HG02840 (cell line): ENCODE data around the gene MED13.
"Not testable (repeated sequence)": the region's sequence is repeated elsewhere in the genome, so short reads cannot be mapped to it uniquely, and the experiment has no call there.

ENCODE experiments used
- ATAC-seq: cut with Tn5 transposase; IDR thresholded peaks from one replicate; pipeline ENCODE4 v1.9.1; 2021; ENCODE audit warnings: mild to moderate bottlenecking, moderate library complexity, moderate number of reproducible peaks; ENCODE audit not compliant: unreplicated experiment, low FRiP score

The MED13 gene

DNA sequence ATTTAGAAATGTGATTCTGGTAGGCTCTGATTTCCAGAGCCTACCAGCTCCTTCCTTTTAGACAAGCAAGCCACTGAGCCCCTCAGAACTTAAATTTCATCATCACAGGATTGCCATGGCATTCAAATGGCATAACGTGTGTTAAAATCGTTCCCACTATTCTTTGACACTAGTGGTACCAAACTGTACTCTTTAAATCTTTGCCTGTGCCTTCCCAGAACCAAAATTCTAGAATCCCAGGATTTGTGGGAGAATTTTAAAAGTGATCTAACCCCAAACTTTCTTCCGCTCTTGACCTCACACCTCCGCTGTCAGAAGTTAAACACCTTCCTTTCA is 137.0 kb downstream of the MED13 start:
- no peak for ATAC-seq

- ATAC-seq: peak; percentile 79
Observed at GRCh38 chr17:61927208-61928100, 137.6 kb downstream of the MED13 start, which contains the start of gene INTS2. Gene INTS2 (minus strand): TSS chr17:61927982. CDS start chr17:61926644, 1,338 bp downstream.

- ATAC-seq: no peak
Observed at GRCh38 chr17:61926826-61927207, 138.3 kb downstream of the MED13 start.

DNA sequence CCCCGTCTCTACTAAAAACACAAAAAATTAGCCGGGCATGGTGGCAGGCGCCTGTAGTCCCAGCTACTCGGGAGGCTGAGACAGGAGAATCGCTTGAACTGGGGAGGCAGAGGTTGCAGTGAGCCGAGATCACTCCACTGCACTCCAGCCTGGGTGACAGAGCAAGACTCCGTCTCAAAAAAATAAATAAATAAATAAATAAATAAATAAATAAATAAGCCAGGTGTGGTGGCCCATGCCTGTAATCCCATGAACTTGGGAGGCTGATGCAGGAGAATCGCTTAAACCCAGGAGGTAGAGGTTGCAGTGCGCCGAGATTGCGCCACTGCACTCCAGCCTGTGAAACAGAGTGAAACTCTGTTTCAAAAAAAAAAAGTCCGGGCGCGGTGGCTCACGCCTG is 149.9 kb downstream of the MED13 start:
- ATAC-seq: not testable (repeated sequence)

DNA sequence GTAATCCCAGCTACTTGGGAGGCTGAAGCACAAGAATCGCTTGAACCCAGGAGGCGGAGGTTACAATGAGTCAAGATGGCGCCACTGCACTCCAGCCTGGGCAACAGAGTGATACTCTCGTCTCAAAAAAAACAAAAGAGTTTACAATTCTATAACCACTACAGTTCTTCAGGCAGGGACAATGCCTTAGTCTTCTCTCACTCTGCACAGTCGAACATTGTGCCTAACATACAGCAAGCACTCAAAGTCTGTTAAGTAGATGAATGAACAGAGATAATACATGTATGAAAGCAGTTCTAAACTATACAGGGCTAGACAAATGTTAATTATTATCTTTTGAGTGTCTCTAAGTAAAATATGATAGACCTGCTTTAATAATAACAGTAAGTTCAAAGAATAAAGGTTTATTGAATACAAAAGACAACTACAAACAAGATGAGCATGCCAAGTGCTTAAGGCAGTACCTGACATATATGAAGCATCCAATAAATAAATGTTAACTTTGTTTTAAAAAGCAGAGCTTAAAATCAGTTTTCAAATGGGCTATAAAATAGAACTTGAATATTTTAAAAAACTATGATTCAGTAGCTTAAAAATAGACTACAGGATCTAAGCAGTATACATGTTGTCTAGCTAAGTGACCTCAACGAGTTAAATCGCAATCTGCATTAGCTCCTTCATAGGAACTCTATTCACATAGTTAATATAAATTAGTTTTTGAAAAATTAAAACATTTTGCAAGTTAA is 156.6 kb downstream of the MED13 start:
- no peak for ATAC-seq

DNA sequence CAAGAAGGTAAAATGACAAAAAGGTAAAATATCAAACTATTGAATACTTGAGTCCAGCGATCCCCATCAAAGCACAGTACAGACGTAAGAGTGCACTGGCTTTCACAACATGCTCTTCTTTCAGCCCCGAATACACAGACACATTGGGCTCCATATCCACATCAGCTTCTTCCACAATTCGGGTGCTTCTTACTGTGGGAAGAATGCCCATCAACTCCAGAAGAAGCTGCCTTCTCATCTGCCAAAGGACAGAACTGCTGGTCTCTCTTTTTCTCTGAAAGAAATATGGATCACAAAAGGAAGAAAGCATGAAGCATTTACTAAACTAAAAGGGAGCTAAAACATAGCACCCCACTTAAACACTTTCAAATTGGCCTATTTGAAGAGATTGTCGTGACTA is 157.7 kb downstream of the MED13 start:
- no peak for ATAC-seq

DNA sequence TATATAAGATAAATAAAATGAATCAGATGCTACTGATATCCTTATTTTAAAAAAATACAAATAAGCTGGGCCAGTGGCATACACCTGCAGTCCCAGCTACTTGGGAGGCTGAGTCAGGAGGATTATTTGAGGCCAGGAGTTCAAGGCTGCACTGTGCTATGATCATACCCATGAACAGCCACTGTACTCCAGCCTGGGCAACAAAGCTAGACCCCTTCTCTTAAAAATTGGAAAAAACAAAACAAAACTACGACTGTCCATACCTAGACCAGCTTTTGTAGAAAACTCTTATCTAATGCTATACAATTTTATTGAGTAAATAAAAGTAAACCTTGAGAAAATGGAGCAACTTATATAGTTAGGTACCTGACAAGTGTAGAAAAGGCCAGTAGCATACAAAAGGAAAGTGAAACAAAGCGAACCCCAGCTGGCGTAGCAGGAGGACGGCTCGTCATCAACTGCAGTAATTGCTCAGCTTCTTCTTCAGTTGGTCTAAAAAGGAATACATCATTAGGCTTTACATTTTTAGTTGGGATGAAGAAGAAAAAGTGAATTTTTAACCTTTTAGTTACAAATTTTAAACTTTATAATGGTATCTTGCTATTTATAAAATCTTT is 160.9 kb downstream of the MED13 start:
- ATAC-seq: no peak

GRCh38 chr17:61903251-61903650 is 161.8 kb downstream of the MED13 start:
- no peak for ATAC-seq

DNA sequence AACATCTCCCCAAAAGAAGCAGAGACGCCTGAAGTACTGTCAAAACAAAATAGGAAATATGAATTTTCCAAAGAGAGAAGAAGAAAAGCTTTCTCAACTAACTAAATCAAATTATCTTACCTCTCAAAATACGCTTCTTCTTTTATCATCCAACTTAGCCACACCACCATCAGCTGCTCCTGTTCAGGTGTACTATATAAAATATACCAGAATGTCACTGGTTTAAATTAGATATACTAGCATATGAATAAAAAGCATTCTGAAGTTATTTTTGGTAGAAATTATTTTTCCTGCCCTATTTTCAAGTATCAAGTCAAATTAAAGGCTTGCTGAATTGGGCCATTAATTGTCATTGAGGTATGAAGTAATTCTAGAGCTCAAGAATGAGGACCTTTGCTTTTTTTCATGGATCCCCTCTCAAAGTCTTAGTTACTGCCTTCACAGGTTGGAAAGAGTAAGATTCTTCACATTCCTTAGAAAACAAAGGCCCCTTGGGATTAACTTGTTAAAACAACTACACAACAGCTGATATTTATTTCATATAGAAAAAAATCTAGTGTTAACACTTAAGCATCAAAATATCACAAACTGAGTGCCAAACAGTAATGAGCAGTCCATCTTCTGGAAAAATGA is 167.4 kb downstream of the MED13 start:
- ATAC-seq: no peak

GRCh38 chr17:61895391-61895790 is 169.7 kb downstream of the MED13 start:
- ATAC-seq: no peak

- ATAC-seq: not testable (repeated sequence)
Observed at GRCh38 chr17:61894310-61894709, 170.8 kb downstream of the MED13 start.
